Pancreas (tissue), 10 donors: ENCODE data around the gene HSBP1. TPM values are rescaled to one million over a fixed set of nuclear protein-coding genes. Genes with fewer than 3 reads are reported as not detected.

Experiments
- ATAC-seq, 4 donors: fragments of 200-7000 bp; cut with Tn5 transposase; one replicate each; pipeline versions ENCODE4 v1.8.0 to v1.9.1; 2020; ENCODE audit warnings: mild to moderate bottlenecking in 4 of 4, moderate library complexity in 4 of 4
- DNase-seq, 6 donors: peaks; one replicate each; pipeline ENCODE4 v3.0.0-alpha.2; 2020
- FAIRE-seq: peaks from 2 replicates; lab custom pipeline; 2012; peaks lifted over from hg19 to GRCh38; lab: Jason Lieb, UNC
- H3K27ac ChIP-seq, 4 donors: fragments of 200-600 bp; sonication (generic); 1 replicate in 3 of 4; 2 replicates in 1 of 4; pipeline versions ENCODE4 v1.5.0 to v1.8.0; 2020
- H3K27me3 ChIP-seq, 4 donors: fragments of 200-600 bp; one replicate each; pipeline ENCODE4 v1.8.0; 2021
- H3K36me3 ChIP-seq, 3 donors: fragments of 200-600 bp; sonication (generic) in 1 of 3; one replicate each; pipeline versions ENCODE4 v1.5.0 to v1.8.0; 2020 to 2021
- H3K4me1 ChIP-seq, 3 donors: fragments of 200-600 bp; one replicate each; pipeline ENCODE4 v1.8.0; 2021
- H3K4me3 ChIP-seq, 4 donors: fragments of 200-600 bp; sonication (generic) in 2 of 4; one replicate each; pipeline versions ENCODE4 v1.5.0 to v1.8.0; 2020 to 2021
- H3K9me3 ChIP-seq, 4 donors: fragments of 200-600 bp; one replicate each; pipeline ENCODE4 v1.8.0; 2021
- WGBS, 2 donors: extraction: QIAGEN DNeasy Blood & Tissue Kit; methylation state at CpG; one replicate each; pipeline ENCODE4 v1.1.7; 2013; 5-methylcytosine and 5-hydroxymethylcytosine counted together
- intact Hi-C, 3 donors: fragments of 100-400 bp; cut with DNase I; formaldehyde crosslinking; loops; one replicate each; pipeline versions ENCODE4 v1.11.1 to v1.14.2; 2022
- polyA plus RNA-seq, 2 donors: library from polyadenylated mRNA; stranded (reverse); fragments of 200-250 nt; gene quantifications; one replicate each; pipeline ENCODE4 v1.2.3, GENCODE V29; 2013
- total RNA-seq, 6 donors: library from RNA; stranded (reverse); fragmentation: NEBNext Ultra II Directional in 4 of 6; extraction: Animal tissue kit (Norgen Biotek cat#: 25700) in 4 of 6; gene quantifications; one replicate each; pipeline versions ENCODE4 v1.2.1 to v1.2.4, GENCODE V29; 2021 to 2023
- TF ChIP-seq, protein P1 (sequence below), 4 donors: fragments of 200-600 bp; sonication (generic) in 3 of 4; IDR thresholded peaks; one replicate each; pipeline versions ENCODE4 v1.5.0 to v1.8.0; 2021; ENCODE audit warnings: antibody characterized with exemption in 4 of 4
- donor health status: healthy with polysubstance abuse.
- donor health status: DM: no; HTN: no; CAD: no; lungs with moderate emphysema.
- donor health status: DM: no; HTN: no; CAD: no.
- donor health status: control.
- donor health status: control.
- donor health status: Bipolar disorder and iron deficiency.
- donor health status: DM: yes; HTN: yes; CAD: no.
- donor health status: DM: no; HTN: no; CAD: no.
- donor health status: DM: no; HTN: no; CAD: no.
- donor health status: DM: yes; HTN: yes; CAD: no.

The HSBP1 gene
- total and polyA plus RNA-seq, 8 donors = 16.3 to 53.7 (median 30.6) TPM

GRCh38 chr16:83802554-83803205, 5.1 kb upstream of the HSBP1 start:
- H3K36me3 ChIP-seq = no peaks in the 10 kb centered on the region
- intact Hi-C loops = no loop called here
- no peak for ATAC-seq
- H3K27ac ChIP-seq = no peak overlapping the region
- FAIRE-seq = no peak
- H3K4me3 ChIP-seq = no peak overlapping the region
- H3K27me3 ChIP-seq = peaks cover 0 to 6% (median 0%) of the 10 kb centered on the region in 4 donors
- H3K4me1 ChIP-seq = no peaks in the 10 kb centered on the region
- DNase-seq = no peak
- TF ChIP-seq, protein P1, sequence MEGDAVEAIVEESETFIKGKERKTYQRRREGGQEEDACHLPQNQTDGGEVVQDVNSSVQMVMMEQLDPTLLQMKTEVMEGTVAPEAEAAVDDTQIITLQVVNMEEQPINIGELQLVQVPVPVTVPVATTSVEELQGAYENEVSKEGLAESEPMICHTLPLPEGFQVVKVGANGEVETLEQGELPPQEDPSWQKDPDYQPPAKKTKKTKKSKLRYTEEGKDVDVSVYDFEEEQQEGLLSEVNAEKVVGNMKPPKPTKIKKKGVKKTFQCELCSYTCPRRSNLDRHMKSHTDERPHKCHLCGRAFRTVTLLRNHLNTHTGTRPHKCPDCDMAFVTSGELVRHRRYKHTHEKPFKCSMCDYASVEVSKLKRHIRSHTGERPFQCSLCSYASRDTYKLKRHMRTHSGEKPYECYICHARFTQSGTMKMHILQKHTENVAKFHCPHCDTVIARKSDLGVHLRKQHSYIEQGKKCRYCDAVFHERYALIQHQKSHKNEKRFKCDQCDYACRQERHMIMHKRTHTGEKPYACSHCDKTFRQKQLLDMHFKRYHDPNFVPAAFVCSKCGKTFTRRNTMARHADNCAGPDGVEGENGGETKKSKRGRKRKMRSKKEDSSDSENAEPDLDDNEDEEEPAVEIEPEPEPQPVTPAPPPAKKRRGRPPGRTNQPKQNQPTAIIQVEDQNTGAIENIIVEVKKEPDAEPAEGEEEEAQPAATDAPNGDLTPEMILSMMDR (IDR thresholded peaks at IDR 0.05) = no peak
- WGBS, 2 donors = 33 to 52% methylated on average over 11 of the region's 11 CpGs
- H3K9me3 ChIP-seq = no peaks in the 10 kb centered on the region

GRCh38 chr16:83803811-83804210, 4.0 kb upstream of the HSBP1 start:
- Histone ChIP-seq H3K27me3 (peaks cover 0 to 6% (median 0%) of the 10 kb centered on the region in 4 donors), H3K4me1 (peaks cover 0 to 3% (median under 1%) of the 10 kb centered on the region in 3 donors), H3K4me3 (no peak overlapping the region), H3K9me3 (no peaks in the 10 kb centered on the region), H3K36me3 (no peaks in the 10 kb centered on the region), H3K27ac (no peak overlapping the region)
- WGBS, 2 donors = 45 to 47% methylated on average over 3 of the region's 3 CpGs
- no peak for ATAC-seq
- no peak for DNase-seq
- intact Hi-C loops = no loop called here
- TF ChIP-seq, protein P1 (IDR thresholded peaks at IDR 0.05) = no peak
- no peak for FAIRE-seq

GRCh38 chr16:83804366-83804765, 3.4 kb upstream of the HSBP1 start:
- no peak for ATAC-seq
- no peak overlapping the region for H3K4me3 ChIP-seq
- TF ChIP-seq, protein P1 (IDR thresholded peaks at IDR 0.05) = no peak
- H3K4me1 ChIP-seq = peaks cover 0 to 8% (median 3%) of the 10 kb centered on the region in 3 donors
- intact Hi-C loops = no loop called here
- no peaks in the 10 kb centered on the region for H3K9me3 ChIP-seq
- no peaks in the 10 kb centered on the region for H3K36me3 ChIP-seq
- peaks cover 0 to 6% (median 0%) of the 10 kb centered on the region in 4 donors for H3K27me3 ChIP-seq
- WGBS, 2 donors = 85 to 92% methylated on average over 5 of the region's 5 CpGs
- FAIRE-seq = no peak
- H3K27ac ChIP-seq = no peak overlapping the region
- DNase-seq = no peak

- Histone ChIP-seq H3K27ac (peak overlapping the region in 1 of 4 donors; percentile 48), H3K36me3 (no peaks in the 10 kb centered on the region), H3K27me3 (peaks cover 0 to 6% (median 0%) of the 10 kb centered on the region in 4 donors), H3K4me3 (no peak overlapping the region), H3K9me3 (no peaks in the 10 kb centered on the region), H3K4me1 (peaks cover 0 to 16% (median 3%) of the 10 kb centered on the region in 3 donors)
- intact Hi-C loops = no loop called here
- WGBS, 2 donors = 43 to 58% methylated on average over 5 of the region's 5 CpGs
- TF ChIP-seq, protein P1 (IDR thresholded peaks at IDR 0.05) = no peak
- FAIRE-seq = no peak
- ATAC-seq = no peak
- no peak for DNase-seq
These were observed 1.7 kb upstream of the HSBP1 start for GRCh38 chr16:83806036-83806435.

DNA sequence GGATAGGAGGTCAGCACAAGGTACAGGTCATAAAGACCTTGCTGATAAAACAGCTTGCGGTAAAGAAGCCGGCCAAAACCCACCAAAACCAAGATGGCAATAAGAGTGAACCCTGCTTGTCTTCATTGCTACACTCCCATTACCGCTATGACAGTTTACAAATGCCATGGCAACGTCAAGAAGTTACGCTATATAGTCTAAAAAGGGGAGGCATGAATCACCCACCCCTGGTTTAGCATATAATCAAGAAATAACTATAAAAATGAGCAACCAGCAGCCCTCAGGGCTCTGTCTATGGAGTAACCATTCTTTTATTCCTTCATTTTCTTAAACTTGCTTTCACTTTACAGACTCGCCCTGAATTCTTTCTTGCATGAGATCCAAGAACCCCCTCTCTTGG, 1.0 kb upstream of the HSBP1 start:
- TF ChIP-seq, protein P1 (IDR thresholded peaks at IDR 0.05) = no peak
- intact Hi-C loops = no loop called here
- H3K4me1 ChIP-seq = peaks cover 0 to 16% (median 3%) of the 10 kb centered on the region in 3 donors
- no peaks in the 10 kb centered on the region for H3K9me3 ChIP-seq
- H3K4me3 ChIP-seq = no peak overlapping the region
- FAIRE-seq (no peak), ATAC-seq (no peak), DNase-seq (no peak)
- H3K36me3 ChIP-seq = no peaks in the 10 kb centered on the region
- no peak overlapping the region for H3K27ac ChIP-seq
- H3K27me3 ChIP-seq = peaks cover 0 to 6% (median 0%) of the 10 kb centered on the region in 4 donors
- WGBS, 2 donors = 82 to 85% methylated on average over 6 of the region's 6 CpGs
